Vagina (tissue), 2 donors: ENCODE measurements around the gene CBR3.

Experiments
- CTCF ChIP-seq, 3 experiments: fragments of 450-650 bp in 2 of 3; fragments of 200-600 bp in 1 of 3; sonication (generic) in 1 of 3; IDR thresholded peaks; one replicate each; pipeline ENCODE4 v1.5.1; 2017 to 2019; ENCODE audit warnings: antibody characterized with exemption in 3 of 3, mild to moderate bottlenecking in 2 of 3, moderate library complexity in 2 of 3
- POLR2AphosphoS5 ChIP-seq, 2 donors: sonication (generic); formaldehyde crosslinking; IDR thresholded peaks; one replicate each; pipeline ENCODE4 v1.9.0; 2017; ENCODE audit warnings: antibody characterized with exemption in 2 of 2, mild to moderate bottlenecking in 2 of 2, low read depth in 1 of 2; ENCODE audit not compliant: insufficient read depth in 1 of 2

- TF ChIP-seq POLR2AphosphoS5 (IDR thresholded peaks at IDR 0.05; ENCODE audit: insufficient read depth in 1 of 2, low read depth in 1 of 2) (no peak), CTCF (IDR thresholded peaks at IDR 0.05) (no peak)
Observed at GRCh38 chr21:36162631-36163030, 27.8 kb downstream of the CBR3 start.
